Cortex of kidney (tissue), 1 donor: Measurements from ENCODE around the gene SOAT1.
"Not testable (repeated sequence)": the region's sequence is repeated elsewhere in the genome, so short reads cannot be mapped to it uniquely, and the experiment has no call there.

Experiments
- DNase-seq: peaks from one replicate; lab custom pipeline; 2025; lab: John Stamatoyannopoulos, UW

SOAT1 gene

GRCh38 chr1:179293340-179294327 is at the start of gene SOAT1:
Gene SOAT1, plus strand, starts transcription at chr1:179293797. Its CDS starts 8,888 bp downstream, at chr1:179302685.
- peak; percentile 82 for DNase-seq

- not testable (repeated sequence) for DNase-seq
These were observed 48.2 kb upstream of the SOAT1 start for GRCh38 chr1:179245426-179245825.

GRCh38 chr1:179247923-179248322 is 45.7 kb upstream of the SOAT1 start:
- no peak for DNase-seq

- DNase-seq: no peak
These were observed 41.9 kb upstream of the SOAT1 start for GRCh38 chr1:179251675-179252074.

- DNase-seq: no peak
These were observed 41.0 kb upstream of the SOAT1 start for GRCh38 chr1:179252606-179253005.

GRCh38 chr1:179253286-179253972 is 40.2 kb upstream of the SOAT1 start:
- no peak for DNase-seq

GRCh38 chr1:179262183-179262582 is 31.4 kb upstream of the SOAT1 start:
- DNase-seq: no peak

- DNase-seq: no peak
These were observed 30.5 kb upstream of the SOAT1 start for GRCh38 chr1:179263121-179263520.

- DNase-seq: no peak
These were observed 29.1 kb upstream of the SOAT1 start for GRCh38 chr1:179264507-179264906.

GRCh38 chr1:179269071-179269470 is 24.5 kb upstream of the SOAT1 start:
- no peak for DNase-seq

GRCh38 chr1:179274424-179274823 is 19.2 kb upstream of the SOAT1 start:
- DNase-seq: not testable (repeated sequence)

GRCh38 chr1:179278920-179279319 is 14.7 kb upstream of the SOAT1 start:
- DNase-seq: no peak

- DNase-seq: no peak
These were observed 9.6 kb upstream of the SOAT1 start for GRCh38 chr1:179283992-179284391.

GRCh38 chr1:179287946-179288345 is 5.7 kb upstream of the SOAT1 start:
- no peak for DNase-seq

GRCh38 chr1:179288977-179289376 is 4.6 kb upstream of the SOAT1 start:
- no peak for DNase-seq

- DNase-seq: no peak
These were observed 1.7 kb downstream of the SOAT1 start for GRCh38 chr1:179295164-179295755.

- no peak for DNase-seq
These were observed 2.9 kb downstream of the SOAT1 start for GRCh38 chr1:179296356-179297104.

GRCh38 chr1:179297105-179297378 is 3.4 kb downstream of the SOAT1 start:
- DNase-seq: no peak

GRCh38 chr1:179298952-179299351 is 5.4 kb downstream of the SOAT1 start:
- DNase-seq: no peak

- DNase-seq: no peak
These were observed 6.5 kb downstream of the SOAT1 start for GRCh38 chr1:179300112-179300511.

- DNase-seq: no peak
These were observed 8.5 kb downstream of the SOAT1 start for GRCh38 chr1:179302070-179302469.

- no peak for DNase-seq
These were observed 9.7 kb downstream of the SOAT1 start for GRCh38 chr1:179303200-179303785.
